ENCODE measurements around the gene ZFP92.

Gene ZFP92

GRCh38 chrX:153439977-153440376, 28.7 kb downstream of the ZFP92 start:
- DNase-seq (ENCODE audit: low spot score), result no peak

DNA sequence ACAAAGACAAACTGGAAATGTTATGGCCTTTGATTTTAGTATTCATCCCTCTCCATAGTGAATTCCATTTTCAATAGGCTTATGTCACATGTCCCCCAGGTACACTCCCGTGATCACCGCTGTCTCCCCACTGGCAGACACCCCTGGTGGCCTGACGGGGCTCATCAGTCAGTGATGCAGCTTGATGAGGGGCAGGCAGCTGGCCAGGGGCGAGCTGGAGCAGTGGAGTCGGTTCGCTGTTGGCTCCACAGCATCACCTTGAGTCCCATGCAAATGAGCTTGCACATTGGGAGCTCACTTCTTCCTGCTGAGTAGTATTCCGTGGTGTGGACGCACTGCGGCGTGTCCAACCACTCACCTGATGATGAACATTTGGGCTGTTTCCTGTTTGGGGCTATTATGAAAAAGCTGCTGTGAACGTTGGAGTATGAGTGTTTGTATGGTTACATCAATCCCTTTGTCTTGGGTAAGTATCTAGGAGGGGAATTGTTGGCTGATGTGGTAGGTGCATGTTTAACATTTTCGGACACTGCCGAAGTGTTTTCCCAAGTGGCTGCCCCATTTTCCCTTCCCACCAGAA, 29.4 kb downstream of the ZFP92 start:
- no peak for DNase-seq (ENCODE audit: low spot score)

GRCh38 chrX:153441296-153441695, 30.0 kb downstream of the ZFP92 start:
- no peak for DNase-seq (ENCODE audit: low spot score)

DNA sequence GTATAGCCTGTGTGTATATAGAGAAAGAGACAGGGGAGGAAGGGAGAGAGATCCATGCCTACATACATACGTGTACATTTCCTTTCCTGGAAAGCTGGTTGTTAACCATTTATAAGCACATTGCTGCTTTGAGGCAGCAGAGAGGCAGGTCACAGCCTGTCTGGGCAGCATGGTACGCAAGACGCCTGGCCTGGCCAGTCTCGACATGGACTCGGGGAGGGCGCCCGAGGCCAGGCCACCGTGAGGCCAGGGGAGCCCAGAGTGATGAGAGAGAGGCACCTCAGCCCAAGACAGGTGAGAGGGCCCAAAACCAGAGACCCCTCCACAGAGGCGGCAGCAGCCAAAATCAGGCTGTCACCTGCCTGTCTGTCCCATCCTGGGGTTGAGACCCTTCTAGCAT, 30.7 kb downstream of the ZFP92 start:
- no peak for DNase-seq (ENCODE audit: low spot score)

GRCh38 chrX:153442463-153442862, 31.2 kb downstream of the ZFP92 start:
- no peak for DNase-seq (ENCODE audit: low spot score)

- no peak for DNase-seq (ENCODE audit: low spot score)
Measured at GRCh38 chrX:153443476-153444332, 32.4 kb downstream of the ZFP92 start.

DNA sequence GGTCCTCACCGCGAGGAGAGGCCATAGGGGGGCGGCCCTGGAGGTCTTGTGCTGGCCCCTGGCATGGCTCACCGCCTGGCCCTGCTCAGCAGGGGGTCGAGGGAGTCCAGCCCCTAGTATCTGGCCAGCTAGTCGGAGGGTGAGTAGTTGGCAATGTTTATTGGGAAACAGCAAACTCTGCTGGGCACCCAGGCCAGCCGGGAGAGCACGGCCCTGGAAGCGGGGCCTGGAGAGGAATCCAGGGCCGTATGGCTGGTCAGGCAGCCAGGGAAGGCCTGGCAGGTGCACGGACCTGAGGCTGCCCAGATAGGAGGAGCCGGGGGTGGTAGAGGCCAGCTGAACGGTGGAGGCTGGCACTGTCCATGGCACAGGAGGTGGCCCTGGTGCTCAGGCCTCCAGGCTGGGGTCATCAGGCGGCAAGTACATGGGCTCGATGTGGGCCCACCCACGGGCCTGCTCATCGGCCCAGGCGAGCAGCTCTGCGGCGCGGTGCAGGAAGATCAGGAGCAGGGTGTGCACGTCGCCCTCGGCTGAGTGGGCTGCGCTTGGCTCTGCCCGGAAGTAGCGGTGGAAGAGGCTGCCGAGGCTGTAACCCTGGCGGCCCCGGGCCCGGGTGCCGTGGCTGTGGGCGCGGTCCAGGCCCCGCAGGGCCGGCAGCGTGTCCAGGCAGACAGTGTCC, 33.2 kb downstream of the ZFP92 start:
- DNase-seq (ENCODE audit: low spot score), result no peak

- DNase-seq (ENCODE audit: low spot score), result no peak
Measured at GRCh38 chrX:153445106-153445855, 34.0 kb downstream of the ZFP92 start.

GRCh38 chrX:153445856-153446635, 34.8 kb downstream of the ZFP92 start, which contains the start of gene TREX2:
TREX2 (minus strand) TSS chrX:153446056; CDS start chrX:153445430, 626 bp downstream.
- no peak for DNase-seq (ENCODE audit: low spot score)

GRCh38 chrX:153446636-153446936, 35.3 kb downstream of the ZFP92 start:
- DNase-seq (ENCODE audit: low spot score), result no peak

GRCh38 chrX:153446950-153447580, 35.8 kb downstream of the ZFP92 start:
- DNase-seq (ENCODE audit: low spot score), result no peak

- no peak for DNase-seq (ENCODE audit: low spot score)
Measured at GRCh38 chrX:153447581-153447960, 36.3 kb downstream of the ZFP92 start.

DNA sequence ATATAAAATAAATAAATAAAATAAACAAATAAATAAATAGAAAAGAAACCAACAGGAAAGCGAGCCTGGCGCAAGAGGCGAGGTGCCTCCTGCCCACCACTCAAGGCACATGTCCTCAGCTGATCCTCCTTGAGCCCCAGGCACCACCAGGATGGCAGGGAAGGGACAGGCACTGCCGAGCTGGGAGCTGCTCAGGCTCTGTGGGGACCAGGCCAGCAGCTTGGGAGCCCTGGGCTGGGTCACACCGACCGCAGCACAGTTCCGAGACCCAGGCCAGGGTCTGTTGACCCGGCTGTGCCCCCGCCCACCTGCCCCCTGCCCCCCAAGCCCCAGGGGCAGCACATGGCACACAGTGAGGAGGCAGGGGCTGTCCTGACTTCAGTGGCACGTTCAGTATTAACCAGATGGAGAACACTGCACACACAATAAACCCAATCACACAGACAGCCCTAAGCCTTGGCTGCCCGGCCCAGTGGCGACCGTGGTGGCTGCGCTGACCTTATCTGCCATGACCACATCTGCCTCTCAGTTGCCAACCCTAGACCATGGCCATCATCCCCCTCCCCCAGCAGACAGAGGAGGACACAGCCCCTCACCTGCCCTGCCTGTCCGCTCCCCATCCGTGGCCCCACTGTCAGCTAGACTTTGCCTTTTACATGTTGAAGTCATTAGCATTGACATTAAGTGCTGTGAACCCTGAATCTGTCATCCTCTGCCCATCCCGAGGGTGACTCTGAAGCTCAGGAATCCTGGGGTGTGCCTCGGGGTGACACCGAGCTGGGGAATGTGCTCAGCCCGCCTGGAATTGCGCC, 37.5 kb downstream of the ZFP92 start:
- no peak for DNase-seq (ENCODE audit: low spot score)

- DNase-seq (ENCODE audit: low spot score), result no peak
Measured at GRCh38 chrX:153449368-153450113, 38.3 kb downstream of the ZFP92 start.

- no peak for DNase-seq (ENCODE audit: low spot score)
Measured at GRCh38 chrX:153450114-153450948, 39.1 kb downstream of the ZFP92 start.

- DNase-seq (ENCODE audit: low spot score), result no peak
Measured at GRCh38 chrX:153450949-153451277, 39.6 kb downstream of the ZFP92 start.

DNA sequence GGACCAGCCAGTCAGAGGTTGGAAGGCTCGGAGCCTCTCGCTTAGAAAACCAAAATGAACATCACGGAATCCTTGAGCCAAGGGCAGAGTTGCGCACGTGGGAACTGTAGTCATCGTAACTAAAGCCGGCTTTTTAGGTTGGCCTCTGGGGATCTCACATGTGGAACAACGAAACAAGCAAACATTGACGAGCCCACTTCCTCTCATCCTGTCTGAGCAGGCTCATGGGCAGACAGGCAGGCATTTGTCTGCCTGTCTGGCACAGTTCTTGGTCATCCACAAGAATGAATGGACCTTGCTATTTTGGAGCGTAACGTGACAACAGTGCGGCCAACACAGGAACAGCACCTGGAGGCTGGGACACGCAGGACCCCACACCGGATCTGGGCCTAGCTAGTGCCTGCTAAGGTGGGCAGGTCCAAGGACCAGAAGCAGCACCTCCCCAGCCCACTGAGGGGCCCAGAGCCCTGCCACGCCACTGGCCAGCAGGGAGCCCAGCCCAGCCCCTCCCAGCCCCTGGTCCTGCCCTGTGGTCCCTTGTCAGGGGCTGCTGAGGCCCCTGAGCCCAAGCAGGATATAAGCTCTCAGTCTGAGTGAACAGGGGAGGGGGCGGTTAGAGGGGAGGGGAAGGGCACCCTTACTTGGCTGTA, 43.8 kb downstream of the ZFP92 start:
- no peak for DNase-seq (ENCODE audit: low spot score)

DNA sequence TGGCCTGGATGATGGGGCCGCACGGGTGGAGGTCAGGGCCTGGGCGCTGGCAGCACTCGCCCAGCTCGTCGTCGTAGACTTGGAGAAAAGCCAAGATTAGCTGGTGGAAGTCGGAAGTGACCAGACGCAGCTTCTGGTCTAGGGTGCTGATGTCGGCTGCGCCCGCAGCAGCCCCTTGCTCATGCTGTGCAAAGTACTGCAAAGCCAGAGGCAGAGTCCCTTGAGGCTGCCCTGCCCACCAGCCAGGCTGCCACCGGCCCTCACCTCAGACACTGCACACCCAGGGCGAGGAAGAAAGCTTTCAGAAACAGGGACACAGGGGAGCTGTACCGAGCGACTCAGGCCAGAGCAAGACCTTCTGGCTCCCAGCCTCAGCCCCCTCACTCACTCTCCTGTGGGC, 44.3 kb downstream of the ZFP92 start:
- no peak for DNase-seq (ENCODE audit: low spot score)

All from hematopoietic multipotent progenitor cell treated with erythropoietin and hydrocortisone succinate and interleukin-3 and kit ligand, for 17 days (in vitro differentiated cells).